ENCODE results near the gene GALNT10. TPM values are rescaled to one million over a fixed set of nuclear protein-coding genes. Genes with fewer than 3 reads are reported as not detected.

GALNT10 gene
- total and polyA plus RNA-seq, 9 of the 15 experiments (the other 6 are each of a cell fraction or from before 2014, with no cell fraction given) = 4.6 to 37.1 (median 13.3) TPM

DNA sequence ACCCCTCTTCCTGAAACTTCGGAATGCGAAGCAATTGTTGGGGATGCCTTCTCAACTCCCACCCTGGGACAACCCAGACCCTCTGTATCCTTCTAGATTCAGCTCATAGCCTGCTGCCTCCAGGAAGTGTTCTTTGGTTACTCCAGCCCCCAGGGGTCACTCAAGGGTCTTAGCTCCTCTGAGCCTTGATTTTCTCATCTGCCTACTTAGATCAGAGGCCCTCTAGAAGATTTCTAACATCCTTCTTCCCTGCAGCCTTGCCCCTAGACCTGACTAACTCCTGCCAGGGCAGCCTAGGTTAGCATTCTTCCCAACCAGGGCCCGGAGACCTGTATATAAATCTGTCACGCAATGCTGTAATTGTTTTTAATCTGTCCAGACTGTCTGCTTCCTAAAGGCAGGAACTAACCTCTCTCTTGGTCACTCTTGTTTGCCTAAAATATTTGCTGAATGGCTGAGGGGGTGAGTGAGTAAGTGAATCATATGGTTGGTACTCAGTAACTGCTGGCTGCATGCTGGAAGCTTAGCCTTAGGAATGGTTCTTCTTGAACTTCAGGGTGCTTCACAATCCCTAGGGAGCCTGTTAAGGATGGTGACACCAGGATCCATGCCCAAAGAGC lies 8.2 kb downstream of the GALNT10 start:
- ATAC-seq = no peak
- peak overlapping the region; percentile 77 for H3K27ac ChIP-seq (ENCODE audit: extremely low read depth, low read depth, low read length)
- CTCF ChIA-PET (ENCODE audit: low intra/inter-chr PET ratio) = no interaction called here
- H2AFZ ChIP-seq (ENCODE audit: low read depth, low read length) = no peak overlapping the region
- H3K27me3 ChIP-seq (ENCODE audit: control insufficient read depth in 2 of 2, insufficient read depth in 2 of 2, low read length in 2 of 2) = no peaks in the 10 kb centered on the region
- FAIRE-seq = no peak
- H3K9ac ChIP-seq (ENCODE audit: insufficient read depth in 1 of 2, low read depth in 2 of 2, low read length in 2 of 2) = peak overlapping the region in 1 of 2 experiments; percentile 35; a peak in 2 of 4 replicates
- H3K79me2 ChIP-seq (ENCODE audit: control insufficient read depth, insufficient read depth, low read length) = peaks cover 76% of the 10 kb centered on the region
- H4K20me1 ChIP-seq (replicated peaks; ENCODE audit: control insufficient read depth, insufficient read depth, low read length) = no peaks in the 10 kb centered on the region
- H3K4me3 ChIP-seq = no peak overlapping the region
- H3K4me1 ChIP-seq (replicated peaks in 1 of 2; ENCODE audit: control insufficient read depth in 2 of 2, insufficient read depth in 2 of 2, low read length in 2 of 2) = peaks cover 44 to 83% of the 10 kb centered on the region in 2 experiments
- WGBS (ENCODE audit: insufficient coverage, low coverage, missing lambda C conversion rate) = 62% methylated on average over 4 of the region's 4 CpGs
- POLR2A ChIA-PET = interaction anchor here (0.9 to 2.2 kb wide), 4 partner anchors 8 to 188 kb away, joined by 3 to 9 read pairs (median 6); partner anchors contain the start of gene GALNT10
- H3K36me3 ChIP-seq (ENCODE audit: control insufficient read depth, insufficient read depth, low read length) = peaks cover 26% of the 10 kb centered on the region; the same call in 2 of the 3 replicates
- intact Hi-C loops (cut with micrococcal nuclease) = loop anchor here (5.0 kb wide), 1 partner anchor 249 kb away; the partner anchor contains the start of gene SAP30L
- in situ Hi-C loops (cut with MboI) = no loop called here
- no TSS peak for BruUV-seq (replicated peaks)
- no peaks in the 10 kb centered on the region for H3K9me1 ChIP-seq (ENCODE audit: control insufficient read depth, insufficient read depth, low read length)
- DNase-seq (ENCODE audit: extremely low read depth in 1 of 4, low spot score in 3 of 4) = no peak
- peak overlapping the region; percentile 86 for H3K4me2 ChIP-seq (ENCODE audit: insufficient read depth, low read length)
- no peak for TF ChIP-seq TBP (optimal IDR thresholded peaks at IDR 0.05; ENCODE audit: low read depth, low read length)
- TF ChIP-seq, protein P1, sequence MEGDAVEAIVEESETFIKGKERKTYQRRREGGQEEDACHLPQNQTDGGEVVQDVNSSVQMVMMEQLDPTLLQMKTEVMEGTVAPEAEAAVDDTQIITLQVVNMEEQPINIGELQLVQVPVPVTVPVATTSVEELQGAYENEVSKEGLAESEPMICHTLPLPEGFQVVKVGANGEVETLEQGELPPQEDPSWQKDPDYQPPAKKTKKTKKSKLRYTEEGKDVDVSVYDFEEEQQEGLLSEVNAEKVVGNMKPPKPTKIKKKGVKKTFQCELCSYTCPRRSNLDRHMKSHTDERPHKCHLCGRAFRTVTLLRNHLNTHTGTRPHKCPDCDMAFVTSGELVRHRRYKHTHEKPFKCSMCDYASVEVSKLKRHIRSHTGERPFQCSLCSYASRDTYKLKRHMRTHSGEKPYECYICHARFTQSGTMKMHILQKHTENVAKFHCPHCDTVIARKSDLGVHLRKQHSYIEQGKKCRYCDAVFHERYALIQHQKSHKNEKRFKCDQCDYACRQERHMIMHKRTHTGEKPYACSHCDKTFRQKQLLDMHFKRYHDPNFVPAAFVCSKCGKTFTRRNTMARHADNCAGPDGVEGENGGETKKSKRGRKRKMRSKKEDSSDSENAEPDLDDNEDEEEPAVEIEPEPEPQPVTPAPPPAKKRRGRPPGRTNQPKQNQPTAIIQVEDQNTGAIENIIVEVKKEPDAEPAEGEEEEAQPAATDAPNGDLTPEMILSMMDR (IDR thresholded peaks at IDR 0.05 in 2 of 3, conservative IDR thresholded peaks at IDR 0.05 in 1 of 3; ENCODE audit: insufficient read depth in 2 of 3, low read depth in 1 of 3, low read length in 3 of 3) = peak in 1 of 3 experiments; percentile 8; a peak in 1 of 6 replicates
- TF ChIP-seq, protein P2, sequence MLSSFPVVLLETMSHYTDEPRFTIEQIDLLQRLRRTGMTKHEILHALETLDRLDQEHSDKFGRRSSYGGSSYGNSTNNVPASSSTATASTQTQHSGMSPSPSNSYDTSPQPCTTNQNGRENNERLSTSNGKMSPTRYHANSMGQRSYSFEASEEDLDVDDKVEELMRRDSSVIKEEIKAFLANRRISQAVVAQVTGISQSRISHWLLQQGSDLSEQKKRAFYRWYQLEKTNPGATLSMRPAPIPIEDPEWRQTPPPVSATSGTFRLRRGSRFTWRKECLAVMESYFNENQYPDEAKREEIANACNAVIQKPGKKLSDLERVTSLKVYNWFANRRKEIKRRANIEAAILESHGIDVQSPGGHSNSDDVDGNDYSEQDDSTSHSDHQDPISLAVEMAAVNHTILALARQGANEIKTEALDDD (IDR thresholded peaks at IDR 0.05) = peak; percentile 32; the same call in 1 of the 2 replicates
- H3K9me3 ChIP-seq (replicated peaks; ENCODE audit: control insufficient read depth, insufficient read depth, low read depth, low read length) = no peaks in the 10 kb centered on the region

Data from K562 (cell line).